Epithelial cell of proximal tubule (primary cell): Measurements from ENCODE around the gene C21orf91. TPM values are rescaled to one million over a fixed set of nuclear protein-coding genes. Genes with fewer than 3 reads are reported as not detected.
"Not testable (repeated sequence)": the region's sequence is repeated elsewhere in the genome, so short reads cannot be mapped to it uniquely, and the experiment has no call there.

ENCODE experiments used
- DNase-seq: peaks from one replicate; pipeline ENCODE4 v3.0.0-alpha.2; 2011; ENCODE audit warnings: low read depth
- H3K4me3 ChIP-seq: 2 replicates; pipeline ENCODE4 v1.5.1; 2011; ENCODE audit warnings: low read depth, mild to moderate bottlenecking, low read length
- total RNA-seq: library from RNA; depleted of rRNA; stranded (reverse); fragments of >200 nt; gene quantifications from 2 replicates; pipeline ENCODE4 v1.2.3, GENCODE V29; 2015
- TF ChIP-seq, protein P1 (sequence below): conservative IDR thresholded peaks from 2 replicates; pipeline ENCODE4 v1.5.1; 2012; ENCODE audit warnings: low read depth, mild to moderate bottlenecking, low read length

The C21orf91 gene
- total RNA-seq, 1 donor from 2014 or later, result 4.3 TPM

DNA sequence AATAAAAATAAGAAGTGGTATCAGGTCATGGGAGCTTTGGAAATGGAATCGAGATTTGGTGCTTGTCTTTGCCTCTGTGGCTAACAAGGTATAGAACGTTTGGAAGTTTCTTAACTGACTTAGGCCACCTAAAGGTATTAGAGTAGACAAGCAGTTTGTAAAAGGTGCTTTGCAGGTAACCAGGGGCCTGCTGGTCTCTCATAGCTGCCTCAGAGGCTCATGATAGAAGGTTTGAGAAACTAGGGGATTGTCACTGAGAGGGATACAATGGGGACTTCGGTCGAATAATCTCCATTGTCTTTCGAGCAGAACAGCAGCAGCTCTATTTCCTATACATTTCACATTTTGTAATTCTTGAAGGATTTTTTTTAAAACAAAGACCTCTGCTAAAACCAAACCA, 37.6 kb downstream of the C21orf91 start:
- TF ChIP-seq, protein P1, sequence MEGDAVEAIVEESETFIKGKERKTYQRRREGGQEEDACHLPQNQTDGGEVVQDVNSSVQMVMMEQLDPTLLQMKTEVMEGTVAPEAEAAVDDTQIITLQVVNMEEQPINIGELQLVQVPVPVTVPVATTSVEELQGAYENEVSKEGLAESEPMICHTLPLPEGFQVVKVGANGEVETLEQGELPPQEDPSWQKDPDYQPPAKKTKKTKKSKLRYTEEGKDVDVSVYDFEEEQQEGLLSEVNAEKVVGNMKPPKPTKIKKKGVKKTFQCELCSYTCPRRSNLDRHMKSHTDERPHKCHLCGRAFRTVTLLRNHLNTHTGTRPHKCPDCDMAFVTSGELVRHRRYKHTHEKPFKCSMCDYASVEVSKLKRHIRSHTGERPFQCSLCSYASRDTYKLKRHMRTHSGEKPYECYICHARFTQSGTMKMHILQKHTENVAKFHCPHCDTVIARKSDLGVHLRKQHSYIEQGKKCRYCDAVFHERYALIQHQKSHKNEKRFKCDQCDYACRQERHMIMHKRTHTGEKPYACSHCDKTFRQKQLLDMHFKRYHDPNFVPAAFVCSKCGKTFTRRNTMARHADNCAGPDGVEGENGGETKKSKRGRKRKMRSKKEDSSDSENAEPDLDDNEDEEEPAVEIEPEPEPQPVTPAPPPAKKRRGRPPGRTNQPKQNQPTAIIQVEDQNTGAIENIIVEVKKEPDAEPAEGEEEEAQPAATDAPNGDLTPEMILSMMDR, result no peak
- no peak for DNase-seq
- H3K4me3 ChIP-seq, result no peak overlapping the region

DNA sequence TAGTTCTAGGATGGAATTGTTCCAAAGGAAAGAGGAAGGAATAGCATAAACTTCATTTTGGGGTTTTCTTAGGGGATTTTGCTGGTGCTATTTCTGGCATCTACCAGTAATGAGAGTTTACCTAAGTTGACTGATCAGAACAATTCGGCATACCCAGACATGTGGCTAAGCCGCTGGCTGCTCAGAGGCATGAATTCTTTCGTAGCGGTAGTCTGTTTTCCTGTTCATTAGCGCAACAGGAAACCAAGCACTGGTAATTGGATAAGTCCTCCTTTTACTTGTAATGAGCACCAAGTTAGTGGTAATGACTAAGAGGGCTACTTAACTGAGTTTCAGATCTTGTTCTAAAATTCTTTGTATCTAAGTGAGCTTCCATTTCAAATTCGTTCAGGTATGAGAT, 38.6 kb downstream of the C21orf91 start:
- no peak overlapping the region for H3K4me3 ChIP-seq
- TF ChIP-seq, protein P1, result no peak
- no peak for DNase-seq

DNA sequence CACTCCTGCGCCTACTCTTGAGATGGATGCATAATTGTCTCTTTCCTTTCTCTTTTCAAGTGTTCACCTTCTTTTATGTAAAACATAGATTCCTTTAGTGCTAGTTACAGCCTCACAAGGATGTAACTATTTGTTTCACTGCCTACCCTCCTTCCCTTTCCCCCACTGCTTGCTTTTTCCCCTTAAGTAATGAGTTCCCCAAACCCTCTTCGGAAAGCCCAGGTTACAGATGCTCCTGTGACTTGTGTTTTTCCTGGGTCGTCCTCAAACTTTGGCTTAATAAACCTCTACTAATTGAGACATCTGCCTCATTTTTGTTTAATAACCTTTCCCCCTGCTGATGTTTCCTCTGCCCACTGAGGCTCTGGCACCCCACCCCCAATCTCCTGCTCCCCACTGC, 39.2 kb downstream of the C21orf91 start:
- H3K4me3 ChIP-seq, result no peak overlapping the region
- TF ChIP-seq, protein P1, result no peak
- DNase-seq, result no peak

DNA sequence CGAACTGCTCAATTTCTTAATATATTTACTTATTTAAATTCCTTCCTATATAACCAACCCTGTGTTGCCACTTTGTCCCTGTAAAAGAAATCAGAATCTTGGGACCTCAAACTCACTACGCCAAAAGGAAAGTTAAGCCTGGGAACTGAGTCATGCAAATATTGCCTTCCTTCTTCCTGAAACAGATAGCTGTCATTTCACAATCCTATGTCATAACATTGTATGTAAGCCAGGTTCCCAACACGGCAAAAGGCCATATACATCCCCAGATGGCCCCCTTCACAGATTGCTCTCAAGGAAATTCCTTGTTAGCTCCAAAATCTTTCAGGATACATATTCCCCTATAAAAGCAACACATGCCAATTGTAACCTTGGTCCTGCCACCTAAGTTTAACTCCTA, 39.7 kb downstream of the C21orf91 start:
- TF ChIP-seq, protein P1, result no peak
- no peak for DNase-seq
- H3K4me3 ChIP-seq, result no peak overlapping the region

DNA sequence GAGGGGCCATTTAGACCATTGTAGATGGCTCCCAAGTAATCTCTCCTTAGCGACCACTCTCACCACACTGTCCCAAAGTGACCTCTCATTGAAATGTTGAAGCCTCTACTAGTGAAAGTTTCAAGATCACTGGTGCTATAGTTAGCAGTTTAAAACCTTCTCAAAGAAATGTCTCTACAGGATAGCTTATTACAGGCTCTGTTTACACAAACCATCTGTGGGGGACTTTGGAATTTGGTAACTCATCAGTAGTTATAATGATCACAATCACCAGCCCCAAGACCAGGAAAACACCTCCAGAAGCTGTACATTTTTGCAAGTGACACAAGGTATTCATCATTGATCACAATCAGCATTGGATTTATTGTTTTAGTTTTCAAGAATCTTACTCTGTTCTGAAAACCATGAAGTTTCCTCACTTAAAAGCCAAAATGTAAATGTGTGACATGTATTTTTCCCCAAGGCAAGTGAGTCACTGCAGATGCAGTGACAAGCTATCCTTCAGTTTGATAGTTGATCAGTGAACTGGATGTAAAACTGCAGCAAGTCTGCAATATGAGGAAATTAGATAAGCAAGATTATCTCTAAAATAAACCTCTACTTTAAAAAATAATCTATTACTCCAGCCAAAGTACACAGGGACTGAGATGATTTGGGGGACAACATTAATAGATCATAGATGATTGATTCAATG, 41.9 kb downstream of the C21orf91 start:
- no peak for DNase-seq
- H3K4me3 ChIP-seq, result no peak overlapping the region
- TF ChIP-seq, protein P1, result no peak

DNA sequence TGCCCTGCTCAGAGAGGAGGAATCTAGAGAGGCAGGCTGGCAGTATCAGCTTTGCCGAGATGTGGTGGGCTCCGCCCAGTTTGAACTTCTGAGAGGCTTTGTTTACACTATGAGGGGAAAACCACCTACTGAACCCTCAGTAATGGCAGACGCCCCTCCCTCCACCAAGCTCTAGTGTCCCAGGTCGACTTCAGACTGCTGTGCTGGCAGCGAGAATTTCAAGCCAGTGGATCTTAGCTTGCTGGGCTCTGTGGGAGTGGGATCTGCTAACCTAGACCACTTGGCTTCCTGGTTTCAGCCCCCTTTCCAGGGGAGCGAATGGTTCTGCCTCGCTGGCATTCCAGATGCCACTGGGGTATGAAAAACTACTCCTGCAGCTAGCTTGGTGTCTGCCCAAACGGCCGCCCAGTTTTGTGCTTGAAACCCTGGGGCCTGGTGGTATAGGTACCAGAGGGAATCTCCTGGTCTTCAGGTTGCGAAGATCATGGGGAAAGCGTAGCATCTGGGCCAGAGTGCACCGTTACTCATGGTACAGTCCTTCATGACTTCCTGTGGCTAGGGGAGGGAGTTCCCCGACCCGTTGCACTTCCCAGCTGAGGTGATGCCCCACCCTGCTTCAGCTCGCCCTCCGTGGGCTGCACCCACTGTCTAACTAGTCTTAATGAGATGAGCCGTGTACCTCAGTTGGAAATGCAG, 43.6 kb downstream of the C21orf91 start:
- H3K4me3 ChIP-seq, result no peak overlapping the region
- no peak for DNase-seq
- TF ChIP-seq, protein P1, result no peak

DNA sequence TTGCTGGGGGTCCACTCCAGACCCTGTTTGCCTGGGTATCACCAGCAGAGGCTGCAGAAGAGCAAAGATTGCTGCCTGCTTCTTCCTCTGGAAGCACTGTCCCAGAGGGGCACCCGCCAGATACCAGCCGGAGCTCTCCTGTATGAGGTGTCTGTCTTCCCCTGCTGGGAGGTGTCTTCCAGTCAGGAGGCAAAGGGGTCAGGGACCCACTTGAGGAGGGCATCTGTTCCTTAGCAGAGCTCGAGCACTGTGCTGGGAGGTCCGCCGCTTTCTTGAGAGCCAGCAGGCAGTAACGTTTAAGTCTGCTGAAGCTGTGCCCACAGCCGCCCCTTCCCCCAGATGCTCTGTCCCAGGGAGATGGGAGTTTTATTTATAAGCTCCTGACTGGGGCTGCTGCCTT, 44.1 kb downstream of the C21orf91 start:
- DNase-seq, H3K4me3 ChIP-seq: not testable (repeated sequence)
